Measurements from ENCODE around the gene TSPAN4.

- TF ChIP-seq SUZ12 (IDR thresholded peaks at IDR 0.05; ENCODE audit: extremely low read depth, insufficient read depth, insufficient read length) (no peak), YY1 (IDR thresholded peaks at IDR 0.05; ENCODE audit: insufficient read depth, insufficient read length) (no peak), ZNF274 (IDR thresholded peaks at IDR 0.05; ENCODE audit: low read depth, low read length) (no peak)
These were observed 13.3 kb upstream of the TSPAN4 start for GRCh38 chr11:829176-829846.

Measured in NT2/D1 (cell line).